ENCODE results near the gene ARHGAP33. TPM values are rescaled to one million over a fixed set of nuclear protein-coding genes. Genes with fewer than 3 reads are reported as not detected.

The ARHGAP33 gene
- polyA plus RNA-seq, 1 of the 3 experiments (the other 2 are of a cell fraction), result 7.8 TPM

DNA sequence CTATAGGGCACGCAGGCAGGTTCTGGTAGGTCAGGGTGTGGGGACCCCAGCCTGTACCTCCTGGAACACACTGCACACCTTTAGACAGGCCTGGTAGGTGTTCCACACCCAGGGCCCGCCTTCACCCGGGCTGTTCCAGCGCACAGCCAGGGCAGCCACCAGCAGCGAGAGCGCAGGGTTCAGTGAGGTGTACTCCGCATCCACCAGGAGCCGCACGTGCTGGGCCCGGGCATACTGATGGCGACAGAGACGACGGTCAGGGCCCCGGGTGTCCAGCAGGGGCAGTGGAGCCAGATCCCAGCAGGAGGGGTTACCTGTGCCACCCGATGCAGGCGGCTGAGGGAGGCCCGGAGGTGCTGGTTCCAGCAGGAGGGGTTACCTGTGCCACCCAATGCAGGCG is 31.2 kb downstream of the ARHGAP33 start:
- no peaks in the 10 kb centered on the region for H3K9me3 ChIP-seq
- no peaks in the 10 kb centered on the region for H4K20me1 ChIP-seq (ENCODE audit: insufficient read depth)
- no peaks in the 10 kb centered on the region for H3K79me2 ChIP-seq (ENCODE audit: insufficient read depth)
- no peak overlapping the region for H3K4me2 ChIP-seq
- H3K9me2 ChIP-seq, result no peaks in the 10 kb centered on the region
- no peaks in the 10 kb centered on the region for H3K4me1 ChIP-seq (ENCODE audit: control insufficient read depth in 1 of 2, insufficient read depth in 2 of 2, low read depth in 1 of 2, low read length in 1 of 2)
- no peak overlapping the region for H3K27ac ChIP-seq (ENCODE audit: low read depth in 2 of 2, low read length in 1 of 2)
- no peak overlapping the region for H3K9ac ChIP-seq
- TF ChIP-seq, protein P1, sequence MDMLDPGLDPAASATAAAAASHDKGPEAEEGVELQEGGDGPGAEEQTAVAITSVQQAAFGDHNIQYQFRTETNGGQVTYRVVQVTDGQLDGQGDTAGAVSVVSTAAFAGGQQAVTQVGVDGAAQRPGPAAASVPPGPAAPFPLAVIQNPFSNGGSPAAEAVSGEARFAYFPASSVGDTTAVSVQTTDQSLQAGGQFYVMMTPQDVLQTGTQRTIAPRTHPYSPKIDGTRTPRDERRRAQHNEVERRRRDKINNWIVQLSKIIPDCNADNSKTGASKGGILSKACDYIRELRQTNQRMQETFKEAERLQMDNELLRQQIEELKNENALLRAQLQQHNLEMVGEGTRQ (IDR thresholded peaks at IDR 0.05; ENCODE audit: borderline replicate concordance, low read depth, low read length), result no peak
- no peak for TF ChIP-seq MXI1 (IDR thresholded peaks at IDR 0.05; ENCODE audit: low read depth, low read length)
- TF ChIP-seq EZH2phosphoT487 (IDR thresholded peaks at IDR 0.05; ENCODE audit: borderline replicate concordance, low read depth), result no peak
- no peak for TF ChIP-seq SIN3A (IDR thresholded peaks at IDR 0.05; ENCODE audit: borderline replicate concordance, low read depth, low read length)
- TF ChIP-seq RAD21 (IDR thresholded peaks at IDR 0.05; ENCODE audit: low read length), result no peak
- TF ChIP-seq CHD2 (IDR thresholded peaks at IDR 0.05; ENCODE audit: low read length, partially characterized antibody), result no peak
- no peak for TF ChIP-seq SMC3 (IDR thresholded peaks at IDR 0.05; ENCODE audit: low read depth, low read length)
- TF ChIP-seq, protein P2, sequence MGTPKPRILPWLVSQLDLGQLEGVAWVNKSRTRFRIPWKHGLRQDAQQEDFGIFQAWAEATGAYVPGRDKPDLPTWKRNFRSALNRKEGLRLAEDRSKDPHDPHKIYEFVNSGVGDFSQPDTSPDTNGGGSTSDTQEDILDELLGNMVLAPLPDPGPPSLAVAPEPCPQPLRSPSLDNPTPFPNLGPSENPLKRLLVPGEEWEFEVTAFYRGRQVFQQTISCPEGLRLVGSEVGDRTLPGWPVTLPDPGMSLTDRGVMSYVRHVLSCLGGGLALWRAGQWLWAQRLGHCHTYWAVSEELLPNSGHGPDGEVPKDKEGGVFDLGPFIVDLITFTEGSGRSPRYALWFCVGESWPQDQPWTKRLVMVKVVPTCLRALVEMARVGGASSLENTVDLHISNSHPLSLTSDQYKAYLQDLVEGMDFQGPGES (IDR thresholded peaks at IDR 0.05; ENCODE audit: low read depth, low read length), result no peak
- no peak for TF ChIP-seq RCOR1 (IDR thresholded peaks at IDR 0.05; ENCODE audit: low read length)
- TF ChIP-seq YY1 (IDR thresholded peaks at IDR 0.05; ENCODE audit: low read depth), result no peak
- no peak for TF ChIP-seq RXRA (IDR thresholded peaks at IDR 0.05; ENCODE audit: borderline replicate concordance, low read depth)
- TF ChIP-seq, protein P3, sequence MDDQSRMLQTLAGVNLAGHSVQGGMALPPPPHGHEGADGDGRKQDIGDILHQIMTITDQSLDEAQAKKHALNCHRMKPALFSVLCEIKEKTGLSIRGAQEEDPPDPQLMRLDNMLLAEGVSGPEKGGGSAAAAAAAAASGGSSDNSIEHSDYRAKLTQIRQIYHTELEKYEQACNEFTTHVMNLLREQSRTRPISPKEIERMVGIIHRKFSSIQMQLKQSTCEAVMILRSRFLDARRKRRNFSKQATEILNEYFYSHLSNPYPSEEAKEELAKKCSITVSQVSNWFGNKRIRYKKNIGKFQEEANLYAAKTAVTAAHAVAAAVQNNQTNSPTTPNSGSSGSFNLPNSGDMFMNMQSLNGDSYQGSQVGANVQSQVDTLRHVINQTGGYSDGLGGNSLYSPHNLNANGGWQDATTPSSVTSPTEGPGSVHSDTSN (IDR thresholded peaks at IDR 0.05), result no peak
- no peaks in the 10 kb centered on the region for H3K36me3 ChIP-seq (replicated peaks in 1 of 2; ENCODE audit: control insufficient read depth in 1 of 2, insufficient read depth in 2 of 2, low read length in 1 of 2)
- no peak for DNase-seq
- no peaks in the 10 kb centered on the region for H3F3A ChIP-seq (replicated peaks; ENCODE audit: insufficient read depth)
- peaks cover 5% of the 10 kb centered on the region; the same call in 1 of the 2 replicates for H3K27me3 ChIP-seq (ENCODE audit: insufficient read depth)
- H3K4me3 ChIP-seq (ENCODE audit: low read depth in 2 of 2, low read length in 1 of 2), result no peak overlapping the region
- POLR2A ChIA-PET, result no interaction called here
- H2AFZ ChIP-seq (ENCODE audit: low read depth), result no peak overlapping the region
- WGBS (ENCODE audit: low lambda C conversion rate), result 61% methylated on average over 15 of the region's 18 CpGs
- CTCF ChIA-PET, result interaction anchor here (1.4 kb wide), 1 partner anchor 10 kb away, joined by 4 read pairs; no protein-coding TSS in a partner anchor

DNA sequence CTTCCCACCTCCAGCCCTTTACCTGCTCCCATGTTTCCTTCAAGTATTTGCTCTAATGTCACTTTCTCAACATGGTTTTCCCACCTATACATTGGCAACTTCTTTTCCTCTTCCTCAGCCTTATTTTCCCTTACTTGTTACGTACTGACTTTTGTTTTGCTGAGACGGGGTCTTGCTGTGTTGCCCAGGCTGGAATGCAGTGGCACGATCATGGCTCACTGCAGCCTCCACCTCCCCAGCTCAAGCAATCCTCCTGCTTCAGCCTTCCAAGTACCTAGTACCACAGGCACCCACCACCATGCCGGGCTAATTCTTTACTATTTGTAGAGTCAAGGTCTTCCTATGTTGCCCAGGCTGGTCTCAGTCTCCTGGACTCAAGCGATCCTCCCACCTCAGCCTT is 32.3 kb downstream of the ARHGAP33 start:
- Histone ChIP-seq H3K4me2 (no peak overlapping the region), H3K27me3 (ENCODE audit: insufficient read depth) (peaks cover 11% of the 10 kb centered on the region; the same call in 1 of the 2 replicates), H4K20me1 (ENCODE audit: insufficient read depth) (no peaks in the 10 kb centered on the region), H3K9me2 (no peaks in the 10 kb centered on the region), H3F3A (replicated peaks; ENCODE audit: insufficient read depth) (no peaks in the 10 kb centered on the region), H3K79me2 (ENCODE audit: insufficient read depth) (no peaks in the 10 kb centered on the region), H3K36me3 (replicated peaks in 1 of 2; ENCODE audit: control insufficient read depth in 1 of 2, insufficient read depth in 2 of 2, low read length in 1 of 2) (no peaks in the 10 kb centered on the region), H3K4me3 (ENCODE audit: low read depth in 2 of 2, low read length in 1 of 2) (no peak overlapping the region), H3K9ac (no peak overlapping the region), H3K9me3 (no peaks in the 10 kb centered on the region), H3K4me1 (ENCODE audit: control insufficient read depth in 1 of 2, insufficient read depth in 2 of 2, low read depth in 1 of 2, low read length in 1 of 2) (no peaks in the 10 kb centered on the region), H2AFZ (ENCODE audit: low read depth) (no peak overlapping the region), H3K27ac (ENCODE audit: low read depth in 2 of 2, low read length in 1 of 2) (no peak overlapping the region)
- DNase-seq, result no peak
- WGBS (ENCODE audit: low lambda C conversion rate), result 39% methylated on average over 5 of the region's 5 CpGs
- ChIA-PET CTCF (interaction anchor here (0.9 to 1.4 kb wide), 2 partner anchors 9 to 11 kb away, joined by 3 to 4 read pairs; no protein-coding TSS in a partner anchor), POLR2A (no interaction called here)
- no peak for TF ChIP-seq EP300 (IDR thresholded peaks at IDR 0.05; ENCODE audit: borderline replicate concordance in 1 of 2, low read depth in 1 of 2, low read length in 1 of 2)
- TF ChIP-seq TAF1 (IDR thresholded peaks at IDR 0.05; ENCODE audit: borderline replicate concordance, low read depth, low read length), result no peak
- TF ChIP-seq, protein P4, sequence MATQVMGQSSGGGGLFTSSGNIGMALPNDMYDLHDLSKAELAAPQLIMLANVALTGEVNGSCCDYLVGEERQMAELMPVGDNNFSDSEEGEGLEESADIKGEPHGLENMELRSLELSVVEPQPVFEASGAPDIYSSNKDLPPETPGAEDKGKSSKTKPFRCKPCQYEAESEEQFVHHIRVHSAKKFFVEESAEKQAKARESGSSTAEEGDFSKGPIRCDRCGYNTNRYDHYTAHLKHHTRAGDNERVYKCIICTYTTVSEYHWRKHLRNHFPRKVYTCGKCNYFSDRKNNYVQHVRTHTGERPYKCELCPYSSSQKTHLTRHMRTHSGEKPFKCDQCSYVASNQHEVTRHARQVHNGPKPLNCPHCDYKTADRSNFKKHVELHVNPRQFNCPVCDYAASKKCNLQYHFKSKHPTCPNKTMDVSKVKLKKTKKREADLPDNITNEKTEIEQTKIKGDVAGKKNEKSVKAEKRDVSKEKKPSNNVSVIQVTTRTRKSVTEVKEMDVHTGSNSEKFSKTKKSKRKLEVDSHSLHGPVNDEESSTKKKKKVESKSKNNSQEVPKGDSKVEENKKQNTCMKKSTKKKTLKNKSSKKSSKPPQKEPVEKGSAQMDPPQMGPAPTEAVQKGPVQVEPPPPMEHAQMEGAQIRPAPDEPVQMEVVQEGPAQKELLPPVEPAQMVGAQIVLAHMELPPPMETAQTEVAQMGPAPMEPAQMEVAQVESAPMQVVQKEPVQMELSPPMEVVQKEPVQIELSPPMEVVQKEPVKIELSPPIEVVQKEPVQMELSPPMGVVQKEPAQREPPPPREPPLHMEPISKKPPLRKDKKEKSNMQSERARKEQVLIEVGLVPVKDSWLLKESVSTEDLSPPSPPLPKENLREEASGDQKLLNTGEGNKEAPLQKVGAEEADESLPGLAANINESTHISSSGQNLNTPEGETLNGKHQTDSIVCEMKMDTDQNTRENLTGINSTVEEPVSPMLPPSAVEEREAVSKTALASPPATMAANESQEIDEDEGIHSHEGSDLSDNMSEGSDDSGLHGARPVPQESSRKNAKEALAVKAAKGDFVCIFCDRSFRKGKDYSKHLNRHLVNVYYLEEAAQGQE (IDR thresholded peaks at IDR 0.05; ENCODE audit: low read depth, low read length), result no peak
- TF ChIP-seq JUND (IDR thresholded peaks at IDR 0.05), result no peak
- no peak for TF ChIP-seq RCOR1 (IDR thresholded peaks at IDR 0.05; ENCODE audit: low read length)
- TF ChIP-seq, protein P5, sequence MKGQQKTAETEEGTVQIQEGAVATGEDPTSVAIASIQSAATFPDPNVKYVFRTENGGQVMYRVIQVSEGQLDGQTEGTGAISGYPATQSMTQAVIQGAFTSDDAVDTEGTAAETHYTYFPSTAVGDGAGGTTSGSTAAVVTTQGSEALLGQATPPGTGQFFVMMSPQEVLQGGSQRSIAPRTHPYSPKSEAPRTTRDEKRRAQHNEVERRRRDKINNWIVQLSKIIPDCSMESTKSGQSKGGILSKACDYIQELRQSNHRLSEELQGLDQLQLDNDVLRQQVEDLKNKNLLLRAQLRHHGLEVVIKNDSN (IDR thresholded peaks at IDR 0.05; ENCODE audit: borderline replicate concordance, low read depth), result no peak
- TF ChIP-seq, protein P6, sequence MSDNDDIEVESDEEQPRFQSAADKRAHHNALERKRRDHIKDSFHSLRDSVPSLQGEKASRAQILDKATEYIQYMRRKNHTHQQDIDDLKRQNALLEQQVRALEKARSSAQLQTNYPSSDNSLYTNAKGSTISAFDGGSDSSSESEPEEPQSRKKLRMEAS (IDR thresholded peaks at IDR 0.05; ENCODE audit: low read depth), result no peak
- no peak for TF ChIP-seq FOXJ3 (CRISPR knock-in tag; IDR thresholded peaks at IDR 0.05)
- TF ChIP-seq FOSL2 (IDR thresholded peaks at IDR 0.05; ENCODE audit: borderline replicate concordance, low read depth), result no peak
- TF ChIP-seq RFX5 (IDR thresholded peaks at IDR 0.05; ENCODE audit: low read length), result no peak
